Measurements from ENCODE around the gene USP3. TPM values are rescaled to one million over a fixed set of nuclear protein-coding genes. Genes with fewer than 3 reads are reported as not detected.

USP3 gene
- total RNA-seq: 100 to 1,000 TPM; 128 to 136 TPM
- 10 to 100 TPM; 31.6 to 42.9 (median 36.9) TPM for polyA plus RNA-seq
- 90.6 to 209 (median 171) reads per million in 6 experiments for total RNA-seq

GRCh38 chr15:63504247-63504978 lies at the start of gene USP3:
USP3 (plus strand) TSS chr15:63504593; CDS start chr15:63504740, 147 bp downstream.
- peaks cover 41 to 82% (median 76%) of the 10 kb centered on the region in 4 donors for H3K4me1 Mint-ChIP-seq
- ATAC-seq: peak; percentile 54 to 69
- POLR2A ChIA-PET: interaction anchor here (0.6 to 8.8 kb wide), 27 partner anchors 10 to 1389 kb away, joined by 3 to 629 read pairs (median 4); partner anchors contain the start of genes APH1B, CIAO2A and SNX1
- peak within 1 kb of the TSS; percentile 91 to 99 (median 96) for H3K4me3 Mint-ChIP-seq
- peak within 1 kb of the TSS; percentile 89 to 100 (median 99) for H3K27ac Mint-ChIP-seq
- peak; percentile 90 to 96 (median 94) for DNase-seq
- H3K27me3 Mint-ChIP-seq: no peaks in the 10 kb centered on the region
- no peaks in the 10 kb centered on the region for H3K36me3 Mint-ChIP-seq
- peaks cover 0 to 2% (median 0%) of the 10 kb centered on the region in 9 donors for H3K9me3 Mint-ChIP-seq

GRCh38 chr15:63456258-63456657 lies 48.1 kb upstream of the USP3 start:
- ATAC-seq: no peak
- POLR2A ChIA-PET: no interaction called here
- H3K4me3 Mint-ChIP-seq: no peak overlapping the region
- no peak for DNase-seq
- H3K27me3 Mint-ChIP-seq: peaks cover 0 to 3% (median 0%) of the 10 kb centered on the region in 5 donors
- H3K36me3 Mint-ChIP-seq: no peaks in the 10 kb centered on the region
- H3K4me1 Mint-ChIP-seq: peaks cover 2 to 11% (median 6%) of the 10 kb centered on the region in 4 donors
- peak overlapping the region in 1 of 10 donors; percentile 4 for H3K27ac Mint-ChIP-seq
- no peaks in the 10 kb centered on the region for H3K9me3 Mint-ChIP-seq

GRCh38 chr15:63457379-63457778 lies 47.0 kb upstream of the USP3 start:
- H3K4me3 Mint-ChIP-seq: no peak overlapping the region
- peaks cover 2 to 11% (median 6%) of the 10 kb centered on the region in 4 donors for H3K4me1 Mint-ChIP-seq
- ATAC-seq (no peak), DNase-seq (no peak)
- no peaks in the 10 kb centered on the region for H3K9me3 Mint-ChIP-seq
- H3K27me3 Mint-ChIP-seq: peaks cover 0 to 3% (median 0%) of the 10 kb centered on the region in 5 donors
- POLR2A ChIA-PET: no interaction called here
- peak overlapping the region in 2 of 10 donors; percentile 20 to 68 for H3K27ac Mint-ChIP-seq
- H3K36me3 Mint-ChIP-seq: no peaks in the 10 kb centered on the region

GRCh38 chr15:63458026-63458425 lies 46.4 kb upstream of the USP3 start:
- POLR2A ChIA-PET: interaction anchor here (1.7 kb wide), 1 partner anchor 46 kb away, joined by 14 read pairs; the partner anchor contains the start of gene USP3
- no peak for ATAC-seq
- DNase-seq: no peak
- Mint-ChIP-seq H3K36me3 (no peaks in the 10 kb centered on the region), H3K27ac (peak overlapping the region in 1 of 10 donors; percentile 13), H3K4me1 (peaks cover 2 to 9% (median 5%) of the 10 kb centered on the region in 4 donors), H3K4me3 (no peak overlapping the region), H3K9me3 (no peaks in the 10 kb centered on the region), H3K27me3 (peaks cover 0 to 3% (median 0%) of the 10 kb centered on the region in 5 donors)

GRCh38 chr15:63458794-63459395 lies 45.5 kb upstream of the USP3 start:
- Mint-ChIP-seq H3K36me3 (no peaks in the 10 kb centered on the region), H3K27me3 (peaks cover 0 to 3% (median 0%) of the 10 kb centered on the region in 5 donors), H3K27ac (no peak overlapping the region), H3K9me3 (no peaks in the 10 kb centered on the region), H3K4me3 (no peak overlapping the region), H3K4me1 (peaks cover 0 to 10% (median 2%) of the 10 kb centered on the region in 4 donors)
- POLR2A ChIA-PET: interaction anchor here (1.7 kb wide), 1 partner anchor 45 kb away, joined by 14 read pairs; the partner anchor contains the start of gene USP3
- DNase-seq (no peak), ATAC-seq (no peak)

GRCh38 chr15:63460210-63461155 lies 43.9 kb upstream of the USP3 start:
- Mint-ChIP-seq H3K27ac (peak overlapping the region in 4 of 10 donors; percentile 9 to 77 (median 38)), H3K36me3 (no peaks in the 10 kb centered on the region), H3K4me1 (peaks cover 0 to 10% (median 2%) of the 10 kb centered on the region in 4 donors), H3K9me3 (no peaks in the 10 kb centered on the region), H3K4me3 (no peak overlapping the region), H3K27me3 (peaks cover 0 to 3% (median 0%) of the 10 kb centered on the region in 5 donors)
- POLR2A ChIA-PET: interaction anchor here (0.5 to 0.6 kb wide), 2 partner anchors 116 to 142 kb away, joined by 3 to 5 read pairs; no protein-coding TSS in a partner anchor
- DNase-seq: no peak
- ATAC-seq: no peak

- POLR2A ChIA-PET: interaction anchor here (0.5 to 0.6 kb wide), 2 partner anchors 26 to 141 kb away, joined by 3 to 5 read pairs; no protein-coding TSS in a partner anchor
- Mint-ChIP-seq H3K36me3 (no peaks in the 10 kb centered on the region), H3K27ac (no peak overlapping the region), H3K4me3 (no peak overlapping the region), H3K27me3 (peaks cover 0 to 3% (median 0%) of the 10 kb centered on the region in 5 donors), H3K9me3 (no peaks in the 10 kb centered on the region), H3K4me1 (peaks cover 1 to 6% (median 2%) of the 10 kb centered on the region in 4 donors)
- ATAC-seq (no peak), DNase-seq (no peak)
Observed at GRCh38 chr15:63461230-63461985, 43.0 kb upstream of the USP3 start.

- peak overlapping the region in 1 of 10 donors; percentile 68 for H3K27ac Mint-ChIP-seq
- peaks cover 0 to 3% (median 0%) of the 10 kb centered on the region in 5 donors for H3K27me3 Mint-ChIP-seq
- POLR2A ChIA-PET: interaction anchor here (0.6 kb wide), 2 partner anchors 22 to 26 kb away, joined by 3 read pairs; no protein-coding TSS in a partner anchor
- H3K9me3 Mint-ChIP-seq: no peaks in the 10 kb centered on the region
- no peak overlapping the region for H3K4me3 Mint-ChIP-seq
- no peaks in the 10 kb centered on the region for H3K36me3 Mint-ChIP-seq
- ATAC-seq (no peak), DNase-seq (no peak)
- H3K4me1 Mint-ChIP-seq: peaks cover 7 to 9% (median 8%) of the 10 kb centered on the region in 4 donors
Observed at GRCh38 chr15:63462088-63462487, 42.3 kb upstream of the USP3 start.

- Mint-ChIP-seq H3K27ac (peak overlapping the region in 4 of 10 donors; percentile 15 to 68 (median 65)), H3K27me3 (peaks cover 0 to 3% (median 0%) of the 10 kb centered on the region in 5 donors), H3K36me3 (no peaks in the 10 kb centered on the region), H3K9me3 (no peaks in the 10 kb centered on the region), H3K4me1 (peaks cover 7 to 13% (median 10%) of the 10 kb centered on the region in 4 donors), H3K4me3 (no peak overlapping the region)
- POLR2A ChIA-PET: interaction anchor here (0.6 to 1.0 kb wide), 2 partner anchors 21 to 43 kb away, joined by 3 read pairs; no protein-coding TSS in a partner anchor
- DNase-seq: no peak
- ATAC-seq: no peak
Observed at GRCh38 chr15:63463036-63463435, 41.4 kb upstream of the USP3 start.

GRCh38 chr15:63463793-63464192 lies 40.6 kb upstream of the USP3 start:
- Mint-ChIP-seq H3K27ac (peak overlapping the region in 4 of 10 donors; percentile 9 to 88 (median 68)), H3K4me1 (peaks cover 7 to 14% (median 10%) of the 10 kb centered on the region in 4 donors), H3K27me3 (peaks cover 0 to 3% (median 0%) of the 10 kb centered on the region in 5 donors), H3K9me3 (no peaks in the 10 kb centered on the region), H3K36me3 (no peaks in the 10 kb centered on the region), H3K4me3 (no peak overlapping the region)
- ATAC-seq (no peak), DNase-seq (no peak)
- POLR2A ChIA-PET: interaction anchor here (0.5 kb wide), 1 partner anchor 94 kb away, joined by 3 read pairs; no protein-coding TSS in a partner anchor

- no peak for DNase-seq
- POLR2A ChIA-PET: interaction anchor here (0.7 to 34.6 kb wide), 3 partner anchors 39 to 130 kb away, joined by 3 to 629 read pairs (median 3); partner anchors contain the start of gene USP3
- peak overlapping the region in 2 of 10 donors; percentile 2 to 11 for H3K27ac Mint-ChIP-seq
- H3K4me1 Mint-ChIP-seq: peaks cover 7 to 23% (median 15%) of the 10 kb centered on the region in 4 donors
- no peaks in the 10 kb centered on the region for H3K9me3 Mint-ChIP-seq
- peaks cover 0 to 3% (median 0%) of the 10 kb centered on the region in 5 donors for H3K27me3 Mint-ChIP-seq
- ATAC-seq: no peak
- H3K36me3 Mint-ChIP-seq: no peaks in the 10 kb centered on the region
- no peak overlapping the region for H3K4me3 Mint-ChIP-seq
Observed at GRCh38 chr15:63465104-63465503, 39.3 kb upstream of the USP3 start.

Data from naive thymus-derived CD8-positive, alpha-beta T cell (primary cell).